BLaER1 treated with 17β-estradiol and CSF1 and Interleukin-3, amounts not matched to agents 10 nM and 100 nM (cell line): ENCODE measurements around the gene WDR43.

Source experiments
- H3K27ac ChIP-seq, 11 experiments: shearing (Covaris generic); formaldehyde crosslinking; 2 replicates each; pipeline ENCODE4 v1.8.1; 2022
- H3K27me3 ChIP-seq, 11 experiments: shearing (Covaris generic); formaldehyde crosslinking; 2 replicates each; pipeline ENCODE4 v1.8.1; 2022
- H3K36me3 ChIP-seq, 11 experiments: shearing (Covaris generic); formaldehyde crosslinking; 2 replicates each; pipeline ENCODE4 v1.8.1; 2022
- H3K4me1 ChIP-seq, 10 experiments: shearing (Covaris generic); formaldehyde crosslinking; 2 replicates each; pipeline ENCODE4 v1.8.1; 2022
- H3K4me2 ChIP-seq, 11 experiments: shearing (Covaris generic); formaldehyde crosslinking; 2 replicates each; pipeline ENCODE4 v1.8.1; 2022
- H3K4me3 ChIP-seq, 10 experiments: shearing (Covaris generic); formaldehyde crosslinking; 2 replicates each; pipeline ENCODE4 v1.8.1; 2022
- H3K9ac ChIP-seq, 11 experiments: shearing (Covaris generic); formaldehyde crosslinking; 2 replicates each; pipeline ENCODE4 v1.8.1; 2022
- H3K9me3 ChIP-seq, 11 experiments: shearing (Covaris generic); formaldehyde crosslinking; replicated peaks in 1 of 11; 2 replicates each; pipeline ENCODE4 v1.8.1; 2022
- H4K20me1 ChIP-seq, 11 experiments: shearing (Covaris generic); formaldehyde crosslinking; 2 replicates each; pipeline ENCODE4 v1.8.1; 2022
- Cebpa-rat ChIP-seq, 11 experiments: shearing (Covaris generic); IDR thresholded peaks; 2 replicates each; pipeline ENCODE4 v1.8.1; 2022

WDR43 gene, protein sequence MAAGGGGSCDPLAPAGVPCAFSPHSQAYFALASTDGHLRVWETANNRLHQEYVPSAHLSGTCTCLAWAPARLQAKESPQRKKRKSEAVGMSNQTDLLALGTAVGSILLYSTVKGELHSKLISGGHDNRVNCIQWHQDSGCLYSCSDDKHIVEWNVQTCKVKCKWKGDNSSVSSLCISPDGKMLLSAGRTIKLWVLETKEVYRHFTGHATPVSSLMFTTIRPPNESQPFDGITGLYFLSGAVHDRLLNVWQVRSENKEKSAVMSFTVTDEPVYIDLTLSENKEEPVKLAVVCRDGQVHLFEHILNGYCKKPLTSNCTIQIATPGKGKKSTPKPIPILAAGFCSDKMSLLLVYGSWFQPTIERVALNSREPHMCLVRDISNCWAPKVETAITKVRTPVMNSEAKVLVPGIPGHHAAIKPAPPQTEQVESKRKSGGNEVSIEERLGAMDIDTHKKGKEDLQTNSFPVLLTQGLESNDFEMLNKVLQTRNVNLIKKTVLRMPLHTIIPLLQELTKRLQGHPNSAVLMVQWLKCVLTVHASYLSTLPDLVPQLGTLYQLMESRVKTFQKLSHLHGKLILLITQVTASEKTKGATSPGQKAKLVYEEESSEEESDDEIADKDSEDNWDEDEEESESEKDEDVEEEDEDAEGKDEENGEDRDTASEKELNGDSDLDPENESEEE

DNA sequence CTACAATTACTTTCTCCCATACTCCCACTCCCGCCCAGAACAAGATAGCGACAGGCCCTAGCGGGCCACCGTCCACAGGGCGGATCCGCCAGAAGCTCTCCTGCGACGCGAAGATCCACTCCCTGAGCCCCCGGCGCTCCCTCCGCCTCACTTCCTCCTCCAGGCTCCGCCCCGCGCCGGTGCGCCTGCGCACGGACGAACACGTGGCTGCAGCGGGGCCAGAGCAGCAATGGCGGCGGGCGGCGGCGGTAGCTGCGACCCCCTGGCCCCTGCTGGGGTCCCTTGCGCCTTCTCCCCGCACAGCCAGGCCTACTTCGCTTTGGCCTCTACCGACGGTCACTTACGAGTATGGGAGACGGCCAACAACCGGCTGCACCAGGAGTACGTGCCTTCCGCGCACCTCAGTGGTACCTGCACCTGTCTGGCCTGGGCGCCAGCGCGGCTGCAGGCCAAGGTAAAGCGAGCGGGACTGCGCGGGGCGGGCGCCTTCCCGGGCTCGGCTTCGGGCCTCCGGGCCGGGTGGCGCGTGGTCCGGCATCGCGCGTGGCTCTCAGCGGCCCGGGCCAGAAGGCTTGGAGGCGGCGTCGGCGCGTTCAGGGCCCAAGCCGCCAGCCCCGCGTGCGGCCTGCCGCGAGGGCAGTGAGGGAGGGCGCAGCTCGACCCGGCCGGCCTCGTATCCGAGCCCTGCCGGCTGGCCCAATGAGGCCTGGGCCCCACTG is at the start of gene WDR43:
Gene WDR43 (plus strand): TSS at position 198 of the 719 bp plus-strand sequence. CDS start 32 bp downstream, at position 230.
- peak within 1 kb of the TSS; percentile 81 to 97 (median 86) for H3K4me2 ChIP-seq
- H3K36me3 ChIP-seq = peaks cover 0 to 36% (median 8%) of the 10 kb centered on the region in 11 experiments; a peak in 9 of 22 replicates
- peak within 1 kb of the TSS; percentile 91 to 100 (median 97) for H3K4me3 ChIP-seq
- no peaks in the 10 kb centered on the region for H3K27me3 ChIP-seq
- TF ChIP-seq Cebpa-rat (IDR thresholded peaks at IDR 0.05) = no peak
- H3K4me1 ChIP-seq = peaks cover 26 to 40% (median 31%) of the 10 kb centered on the region in 10 experiments
- H3K27ac ChIP-seq = peak within 1 kb of the TSS; percentile 83 to 99 (median 97)
- peaks cover 36 to 51% (median 43%) of the 10 kb centered on the region in 11 experiments for H4K20me1 ChIP-seq
- H3K9ac ChIP-seq = peak within 1 kb of the TSS; percentile 93 to 100 (median 98)
- peaks cover 0 to 5% (median 0%) of the 10 kb centered on the region in 11 experiments; a peak in 1 of 22 replicates for H3K9me3 ChIP-seq

GRCh38 chr2:28855193-28855592 is 39.3 kb upstream of the WDR43 start:
- H3K36me3 ChIP-seq = peaks cover 34 to 92% (median 63%) of the 10 kb centered on the region in 11 experiments
- H3K9ac ChIP-seq = no peak overlapping the region
- H4K20me1 ChIP-seq = peaks cover 0 to 23% (median 0%) of the 10 kb centered on the region in 11 experiments; a peak in 5 of 22 replicates
- H3K27me3 ChIP-seq = no peaks in the 10 kb centered on the region
- no peak for TF ChIP-seq Cebpa-rat (IDR thresholded peaks at IDR 0.05)
- no peak overlapping the region for H3K4me2 ChIP-seq
- H3K4me3 ChIP-seq = no peak overlapping the region
- H3K9me3 ChIP-seq = no peaks in the 10 kb centered on the region
- no peak overlapping the region for H3K27ac ChIP-seq
- no peaks in the 10 kb centered on the region for H3K4me1 ChIP-seq

GRCh38 chr2:28855977-28856376 is 38.5 kb upstream of the WDR43 start:
- H3K27me3 ChIP-seq = no peaks in the 10 kb centered on the region

DNA sequence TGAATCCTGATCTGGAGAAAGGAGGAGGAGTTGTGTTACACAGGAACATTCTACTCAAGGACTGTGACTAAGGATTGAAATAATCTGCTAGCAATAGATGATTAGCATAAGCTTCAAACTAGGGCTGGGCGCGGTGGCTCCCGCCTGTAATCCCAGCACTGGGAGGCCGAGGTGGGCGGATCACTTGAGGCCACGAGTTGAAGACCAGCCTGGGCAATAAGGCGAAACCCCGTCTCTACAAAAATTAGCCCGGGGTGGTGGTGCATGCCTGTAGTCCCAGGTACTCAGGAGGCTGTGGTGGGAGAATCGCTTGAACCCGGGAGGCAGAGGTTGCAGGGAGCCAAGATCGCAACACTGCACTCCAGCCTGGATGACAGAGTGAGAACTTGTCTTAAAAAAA is 25.9 kb upstream of the WDR43 start:
- Histone ChIP-seq H3K4me2 (peak overlapping the region; percentile 85 to 98 (median 97)), H4K20me1 (peaks cover 0 to 54% (median 31%) of the 10 kb centered on the region in 11 experiments; a peak in 16 of 22 replicates), H3K4me3 (peak overlapping the region; percentile 79 to 98 (median 84)), H3K36me3 (peaks cover 14 to 41% (median 31%) of the 10 kb centered on the region in 11 experiments; a peak in 21 of 22 replicates), H3K27ac (no peak overlapping the region), H3K27me3 (no peaks in the 10 kb centered on the region), H3K9ac (peak overlapping the region; percentile 84 to 95 (median 86)), H3K4me1 (peaks cover 29 to 45% (median 36%) of the 10 kb centered on the region in 10 experiments), H3K9me3 (no peaks in the 10 kb centered on the region)
- TF ChIP-seq Cebpa-rat (IDR thresholded peaks at IDR 0.05) = no peak

More at GRCh38 chr2:28855977-28856376, 38.5 kb upstream of the WDR43 start:
- Histone ChIP-seq H3K27ac (no peak overlapping the region), H3K9me3 (no peaks in the 10 kb centered on the region), H3K4me3 (no peak overlapping the region), H3K36me3 (peaks cover 34 to 95% (median 65%) of the 10 kb centered on the region in 11 experiments), H3K4me1 (no peaks in the 10 kb centered on the region), H3K4me2 (no peak overlapping the region), H3K9ac (no peak overlapping the region), H4K20me1 (peaks cover 0 to 23% (median 3%) of the 10 kb centered on the region in 11 experiments; a peak in 5 of 22 replicates)
- no peak for TF ChIP-seq Cebpa-rat (IDR thresholded peaks at IDR 0.05)

GRCh38 chr2:28869494-28870145 is 24.8 kb upstream of the WDR43 start:
- H3K9me3 ChIP-seq = no peaks in the 10 kb centered on the region
- H3K4me3 ChIP-seq = peak overlapping the region; percentile 79 to 98 (median 84)
- H3K27me3 ChIP-seq = no peaks in the 10 kb centered on the region
- peaks cover 4 to 31% (median 21%) of the 10 kb centered on the region in 11 experiments; a peak in 21 of 22 replicates for H3K36me3 ChIP-seq
- H4K20me1 ChIP-seq = peaks cover 0 to 43% (median 25%) of the 10 kb centered on the region in 11 experiments; a peak in 16 of 22 replicates
- H3K9ac ChIP-seq = peak overlapping the region; percentile 84 to 95 (median 86)
- peak overlapping the region; percentile 85 to 98 (median 97) for H3K4me2 ChIP-seq
- no peak for TF ChIP-seq Cebpa-rat (IDR thresholded peaks at IDR 0.05)
- H3K4me1 ChIP-seq = peaks cover 29 to 45% (median 36%) of the 10 kb centered on the region in 10 experiments
- peak overlapping the region; percentile 38 to 91 (median 85) for H3K27ac ChIP-seq

- Histone ChIP-seq H3K27ac (peak within 1 kb of the TSS; percentile 40 to 91 (median 85)), H3K4me1 (peaks cover 29 to 45% (median 36%) of the 10 kb centered on the region in 10 experiments), H3K36me3 (peaks cover 0 to 24% (median 14%) of the 10 kb centered on the region in 11 experiments; a peak in 18 of 22 replicates), H3K9me3 (no peaks in the 10 kb centered on the region), H3K27me3 (no peaks in the 10 kb centered on the region), H3K4me3 (peak within 1 kb of the TSS; percentile 79 to 98 (median 84)), H4K20me1 (peaks cover 0 to 36% (median 25%) of the 10 kb centered on the region in 11 experiments; a peak in 15 of 22 replicates), H3K4me2 (peak within 1 kb of the TSS; percentile 85 to 98 (median 97)), H3K9ac (peak within 1 kb of the TSS; percentile 84 to 95 (median 86))
- TF ChIP-seq Cebpa-rat (IDR thresholded peaks at IDR 0.05) = no peak
Measured at GRCh38 chr2:28870146-28870891, 24.1 kb upstream of the WDR43 start, which contains the start of gene TRMT61B. Gene TRMT61B (minus strand): TSS chr2:28870309. CDS start chr2:28870277, 32 bp downstream.

GRCh38 chr2:28871620-28872019 is 22.8 kb upstream of the WDR43 start:
- Histone ChIP-seq H3K9me3 (no peaks in the 10 kb centered on the region), H3K4me1 (peaks cover 25 to 42% (median 31%) of the 10 kb centered on the region in 10 experiments), H3K27me3 (no peaks in the 10 kb centered on the region), H3K27ac (no peak overlapping the region), H3K4me2 (no peak overlapping the region; a peak in 2 of 22 replicates), H3K9ac (no peak overlapping the region), H3K36me3 (peaks cover 0 to 16% (median 7%) of the 10 kb centered on the region in 11 experiments; a peak in 16 of 22 replicates), H4K20me1 (peaks cover 0 to 28% (median 20%) of the 10 kb centered on the region in 11 experiments; a peak in 15 of 22 replicates), H3K4me3 (no peak overlapping the region)
- no peak for TF ChIP-seq Cebpa-rat (IDR thresholded peaks at IDR 0.05)
